NCI-H2227 (cell line): ENCODE data around the gene HOXC13.

Experiments
- DNase-seq: peaks from one replicate; lab custom pipeline; 2025; ENCODE audit not compliant: unreplicated experiment; lab: John Stamatoyannopoulos, UW

Gene HOXC13

GRCh38 chr12:53953831-53954693 lies 15.4 kb downstream of the HOXC13 start:
- no peak for DNase-seq

DNA sequence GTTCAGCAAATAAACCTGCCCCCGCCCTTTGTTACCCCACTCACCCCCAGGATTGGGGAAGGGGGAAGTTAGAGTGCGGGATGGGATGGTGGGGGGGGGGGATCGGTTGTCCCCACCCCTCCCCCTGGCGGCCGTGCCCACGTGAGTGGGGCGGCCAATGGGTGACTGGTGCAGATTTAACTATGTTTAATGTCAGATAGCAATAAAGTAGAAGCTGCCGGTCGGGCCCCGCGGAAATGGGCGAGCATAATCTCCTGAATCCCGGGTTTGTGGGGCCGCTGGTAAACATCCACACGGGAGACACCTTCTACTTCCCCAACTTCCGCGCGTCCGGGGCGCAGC lies 16.0 kb downstream of the HOXC13 start, which contains the start of gene HOXC12:
HOXC12 (plus strand) TSS at position 210 of the 342 bp plus-strand sequence; CDS start at position 237, 27 bp downstream.
- no peak for DNase-seq

- DNase-seq = no peak
Observed at GRCh38 chr12:53955036-53955775, 16.6 kb downstream of the HOXC13 start.

DNA sequence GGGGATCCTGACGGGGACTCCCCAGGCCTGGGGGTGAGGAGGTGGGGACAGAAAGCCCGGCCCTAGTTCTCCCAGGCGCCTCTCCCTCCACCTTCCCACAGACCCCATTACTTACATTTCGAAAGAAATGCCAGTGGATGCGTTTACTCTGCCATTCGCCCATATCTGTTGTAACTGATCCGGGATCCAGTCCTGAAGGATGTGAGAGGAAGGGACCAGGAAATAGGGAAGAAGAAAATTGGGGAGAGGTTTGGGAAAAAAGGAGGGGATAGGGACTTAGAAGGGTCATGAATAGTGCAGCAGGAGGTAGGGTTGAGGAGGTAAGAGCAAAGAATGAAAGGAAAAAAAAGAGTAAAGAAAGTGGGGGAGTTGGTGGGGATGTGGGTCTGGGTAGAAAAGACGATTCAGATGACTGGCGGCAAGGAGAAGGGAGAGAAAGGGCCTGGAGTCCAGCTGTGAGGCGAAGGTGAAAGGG lies 17.2 kb downstream of the HOXC13 start:
- no peak for DNase-seq

DNA sequence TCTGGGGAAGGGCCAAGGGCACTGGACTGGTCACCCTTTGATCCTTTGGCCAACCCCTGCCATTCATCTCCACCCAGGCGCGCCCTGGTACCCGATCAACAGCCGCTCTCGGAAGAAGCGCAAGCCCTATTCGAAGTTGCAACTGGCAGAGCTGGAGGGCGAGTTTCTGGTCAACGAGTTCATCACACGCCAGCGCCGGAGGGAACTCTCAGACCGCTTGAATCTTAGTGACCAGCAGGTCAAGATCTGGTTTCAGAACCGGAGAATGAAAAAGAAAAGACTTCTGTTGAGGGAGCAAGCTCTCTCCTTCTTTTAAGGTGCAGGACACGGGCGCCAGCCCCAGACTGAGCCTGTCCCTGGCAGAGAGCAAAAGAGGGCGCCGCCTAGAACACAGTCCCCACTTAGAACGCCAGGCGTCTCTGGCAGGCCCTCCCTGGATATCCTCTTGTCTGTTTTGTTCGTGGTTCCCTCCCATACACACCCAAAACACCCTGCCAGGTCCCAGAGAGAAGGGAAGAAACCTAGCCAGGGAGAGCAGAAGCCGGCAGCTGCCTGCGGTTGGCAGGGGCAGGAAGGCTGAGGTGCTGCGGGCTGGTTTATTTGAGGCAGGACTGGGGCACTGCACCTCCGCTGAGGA lies 17.7 kb downstream of the HOXC13 start:
- no peak for DNase-seq

DNA sequence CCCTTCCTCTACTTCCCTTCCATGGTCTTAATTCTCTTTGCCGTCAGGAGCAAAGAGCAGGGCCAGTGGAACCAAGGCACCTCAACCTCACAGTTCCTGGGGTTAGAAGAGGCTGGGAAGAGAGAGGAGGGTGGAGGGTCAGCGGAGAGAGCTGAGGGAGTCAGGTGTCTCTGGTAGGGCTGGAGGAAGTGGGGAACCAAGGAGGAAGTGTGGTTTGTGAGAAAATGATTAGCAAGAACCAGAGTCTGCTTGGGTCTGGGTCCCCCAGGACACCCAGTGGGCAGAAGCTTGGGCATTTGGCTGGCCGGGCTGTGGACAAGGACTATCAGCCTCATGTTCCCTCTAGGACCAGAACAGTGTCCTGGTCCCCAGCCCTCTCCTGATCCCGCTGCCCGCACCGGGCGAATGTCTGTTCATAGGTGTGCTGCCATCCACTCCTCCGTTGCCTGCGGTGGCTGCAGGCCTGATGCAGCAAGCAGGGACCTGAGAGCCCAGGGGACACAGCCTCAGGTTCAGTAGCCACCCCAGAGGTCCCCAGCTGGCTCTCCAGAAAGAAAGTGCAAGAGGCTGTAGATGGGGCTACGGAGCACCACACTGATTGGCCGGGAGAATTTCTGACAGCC lies 18.4 kb downstream of the HOXC13 start:
- DNase-seq = no peak

DNA sequence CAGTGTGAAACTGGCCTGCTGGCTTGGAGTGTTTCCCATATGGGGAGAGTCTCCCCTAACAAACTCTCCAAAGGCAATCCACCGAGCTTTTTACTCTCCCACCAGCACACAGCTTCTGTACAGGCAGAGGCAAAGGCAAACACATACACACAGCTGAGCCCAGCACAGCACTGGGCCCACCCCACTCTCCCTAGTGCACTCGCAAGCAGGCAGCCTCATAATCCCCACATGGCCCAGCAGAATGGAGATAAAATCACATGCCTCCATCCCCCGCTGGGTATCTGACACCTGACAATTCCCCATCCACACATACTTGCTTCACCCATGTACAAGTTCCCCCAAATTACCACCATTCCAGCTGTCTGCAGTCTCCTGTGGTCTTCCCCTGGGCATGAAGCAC lies 19.5 kb downstream of the HOXC13 start:
- no peak for DNase-seq

- no peak for DNase-seq
Observed at GRCh38 chr12:53959314-53959713, 20.7 kb downstream of the HOXC13 start.

DNA sequence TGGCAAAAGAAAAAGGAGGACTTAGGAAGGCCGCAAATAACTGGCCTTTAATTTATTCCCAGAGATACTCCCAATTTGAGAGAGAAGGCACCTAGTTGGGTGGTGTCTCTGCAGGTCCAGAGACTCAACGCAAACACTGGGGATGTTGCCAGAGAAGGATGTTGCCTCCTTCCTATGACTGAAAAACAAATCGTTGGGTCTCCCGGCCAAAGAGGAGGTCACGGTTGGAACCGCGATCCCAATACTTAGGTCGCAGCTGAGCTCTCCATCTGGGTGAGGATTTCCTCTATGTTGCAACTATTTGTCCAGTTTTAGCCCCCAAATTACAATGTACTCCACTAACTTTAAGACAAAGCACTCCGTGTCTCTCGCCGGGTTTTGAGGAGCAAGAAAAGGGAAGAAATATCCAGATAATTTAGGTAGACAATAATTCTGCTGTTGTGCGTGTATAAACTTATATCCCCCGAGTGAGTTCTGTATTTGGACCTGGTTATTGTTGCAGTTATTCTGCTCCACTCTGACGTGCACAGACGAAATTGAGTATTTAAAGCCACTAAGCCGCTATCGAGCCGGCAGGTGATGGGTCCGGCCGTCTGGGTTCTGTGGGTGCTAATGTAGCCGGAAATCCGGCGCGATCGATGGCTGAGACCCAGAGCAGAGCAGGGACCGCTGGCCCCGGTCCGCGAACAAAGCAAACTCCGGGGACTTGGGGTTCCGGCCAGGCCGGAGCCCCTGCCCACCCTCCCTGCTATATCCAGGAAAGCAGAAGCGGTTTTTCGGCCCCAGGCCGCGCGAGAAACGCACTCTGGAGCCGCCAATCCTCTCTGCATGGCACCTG lies 21.8 kb downstream of the HOXC13 start:
- no peak for DNase-seq

DNA sequence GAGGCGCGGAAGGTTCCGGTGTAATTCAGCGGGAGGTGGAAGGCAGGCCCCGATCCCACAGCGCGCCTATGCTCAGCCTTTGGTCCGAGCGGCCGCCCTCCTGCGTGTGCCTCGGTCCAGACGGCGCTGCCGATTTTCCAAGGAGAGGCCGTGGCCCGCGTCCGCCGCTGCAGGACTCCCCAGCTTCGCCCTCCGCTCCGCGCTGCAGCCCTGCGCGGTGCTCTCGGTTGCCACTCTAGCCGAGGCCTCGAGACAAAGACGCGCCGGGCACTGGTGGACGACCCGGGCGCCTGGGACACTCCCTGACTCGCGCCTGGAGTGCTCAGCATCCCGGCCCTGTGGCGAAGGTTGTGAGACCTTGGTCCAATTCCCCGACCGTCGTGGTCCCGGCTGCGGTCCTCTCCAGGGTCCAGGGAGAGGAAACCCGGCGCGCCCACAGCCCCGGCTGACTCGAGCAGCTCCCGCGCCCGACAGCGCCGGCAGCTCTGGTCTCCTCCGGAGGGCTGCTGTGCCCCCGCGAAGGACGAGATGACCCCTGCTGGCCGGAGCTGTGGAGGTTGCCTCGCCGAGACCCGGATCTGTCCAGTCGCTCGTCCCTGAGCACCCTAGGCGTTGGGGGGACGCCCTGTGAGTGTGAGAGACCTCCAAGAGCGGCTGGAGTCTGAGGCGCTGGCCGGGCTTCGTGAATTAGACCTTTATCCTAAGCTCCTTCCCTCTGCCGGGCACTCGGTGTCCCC lies 22.6 kb downstream of the HOXC13 start:
- DNase-seq = no peak

GRCh38 chr12:53963005-53963404 lies 24.4 kb downstream of the HOXC13 start:
- DNase-seq = no peak

GRCh38 chr12:53963434-53964314 lies 25.0 kb downstream of the HOXC13 start:
- no peak for DNase-seq

- DNase-seq = no peak
Observed at GRCh38 chr12:53964315-53964713, 25.7 kb downstream of the HOXC13 start.

DNA sequence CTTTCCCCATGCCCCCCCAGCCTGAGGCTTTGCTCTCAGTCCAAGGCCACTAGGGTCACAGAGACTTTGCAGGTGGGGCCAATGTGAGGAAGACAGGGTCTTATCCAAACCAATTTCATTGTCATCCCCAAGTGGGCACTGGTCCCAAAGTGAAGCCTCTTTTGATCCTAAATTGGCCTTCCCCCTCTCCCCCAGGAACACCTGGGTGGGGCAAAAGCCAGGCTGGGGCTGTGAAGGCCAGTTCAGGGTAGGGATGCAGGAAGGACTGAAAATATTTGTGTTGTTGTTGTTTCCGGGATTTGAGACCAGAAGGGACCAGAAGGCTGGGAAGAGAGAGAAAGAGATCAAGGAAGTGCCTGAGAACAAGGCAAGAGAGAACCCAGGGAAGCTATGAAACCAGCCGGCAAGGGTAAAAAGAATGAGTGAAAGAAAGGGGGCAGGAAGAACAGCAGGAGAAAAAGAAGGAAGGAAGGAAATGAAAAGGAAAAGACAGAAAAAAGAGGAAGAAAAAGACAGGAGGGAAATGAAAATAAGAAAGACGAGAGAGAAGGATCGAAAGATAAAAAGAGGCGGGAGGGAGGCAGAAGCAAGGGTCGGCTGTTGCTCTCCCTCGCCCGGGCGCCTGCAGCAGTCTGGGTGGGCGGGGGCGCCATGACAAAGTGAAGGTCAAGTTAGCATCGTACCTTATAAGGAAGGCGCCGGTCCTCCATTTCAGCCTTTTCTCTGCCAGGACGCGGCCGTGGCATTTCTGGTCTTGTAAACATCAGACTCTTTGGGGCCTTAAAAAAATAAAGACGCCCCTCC lies 26.9 kb downstream of the HOXC13 start:
- no peak for DNase-seq

DNA sequence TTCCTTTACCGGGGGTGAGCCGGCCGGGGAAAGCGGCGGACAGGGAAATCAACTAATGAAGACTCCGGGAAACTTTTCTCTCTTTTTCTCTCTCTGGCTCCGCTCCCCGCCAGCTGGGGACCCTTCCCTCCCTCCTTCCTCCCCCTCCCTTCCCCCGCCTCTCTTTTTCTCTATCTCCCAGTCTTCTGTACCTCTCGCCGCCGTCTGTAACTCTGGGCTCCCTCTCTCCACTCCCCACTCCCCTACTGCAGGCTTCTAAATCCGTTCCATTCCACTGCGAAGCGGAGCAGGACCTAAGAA lies 27.4 kb downstream of the HOXC13 start:
- DNase-seq = no peak

DNA sequence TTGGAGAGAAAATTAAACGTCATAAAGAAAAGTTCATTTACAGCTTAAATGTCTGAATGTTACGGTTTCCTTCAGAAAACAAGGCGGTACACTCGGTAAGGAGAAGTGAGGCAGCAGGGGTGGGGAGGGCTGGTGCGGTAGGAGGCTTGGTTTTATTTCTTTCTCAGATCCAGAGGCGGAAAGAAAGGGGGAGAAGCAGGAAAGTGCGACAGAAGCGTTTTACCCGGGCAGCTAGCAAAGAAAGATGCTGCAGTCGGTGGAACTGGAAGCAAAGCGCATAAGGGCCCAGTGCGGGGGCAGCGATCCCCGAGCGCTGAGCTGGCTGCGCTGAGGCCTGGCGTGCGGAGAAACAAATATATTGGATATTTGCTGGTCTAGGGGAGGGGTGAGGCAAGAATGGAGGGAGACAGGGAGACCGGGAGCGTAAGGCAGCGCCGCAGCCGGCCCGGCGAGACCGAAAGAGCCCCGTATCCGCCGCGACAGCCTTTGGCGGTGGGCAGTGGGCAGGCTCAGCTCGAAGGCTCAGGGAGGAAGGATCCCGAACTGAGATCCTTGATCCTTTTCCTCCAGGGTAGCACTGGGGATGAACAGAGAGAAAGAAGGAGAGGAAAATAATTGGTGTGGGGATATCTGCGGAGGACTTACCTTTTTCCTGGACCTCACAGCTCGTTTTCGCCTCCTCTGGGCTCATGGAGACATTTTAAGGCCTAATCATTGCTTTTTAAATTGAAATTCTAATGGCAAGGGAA lies 27.9 kb downstream of the HOXC13 start:
- no peak for DNase-seq

DNA sequence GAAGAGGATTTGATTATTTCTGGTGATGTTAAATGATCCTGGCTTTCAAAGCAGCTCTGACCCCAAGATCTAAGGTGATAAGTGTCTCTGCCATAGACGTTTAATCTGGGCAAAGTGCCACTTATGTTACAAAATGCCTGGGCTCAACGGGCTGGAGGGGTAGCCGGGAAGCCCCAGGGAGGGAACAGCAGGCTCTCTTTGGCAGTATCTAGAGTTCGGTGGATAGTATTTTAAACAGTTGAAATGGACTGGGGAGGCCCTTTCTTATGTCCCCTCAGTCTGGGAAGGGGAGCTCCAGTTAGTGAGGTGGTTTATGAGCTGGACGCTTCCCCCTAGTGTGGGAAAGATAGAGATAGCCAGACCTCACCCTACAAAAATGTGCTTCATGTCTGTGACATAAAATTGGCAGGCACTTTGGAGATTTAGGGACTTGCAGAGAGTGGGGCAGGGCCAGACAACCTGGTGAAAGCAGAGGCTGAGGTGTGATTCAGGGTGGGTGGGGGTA lies 28.8 kb downstream of the HOXC13 start:
- no peak for DNase-seq
